ENCODE measurements around the gene KCNH6. TPM values are rescaled to one million over a fixed set of nuclear protein-coding genes. Genes with fewer than 3 reads are reported as not detected.

Gene KCNH6
- total RNA-seq, 1 experiment from 2014 or later, result 1.6 TPM

DNA sequence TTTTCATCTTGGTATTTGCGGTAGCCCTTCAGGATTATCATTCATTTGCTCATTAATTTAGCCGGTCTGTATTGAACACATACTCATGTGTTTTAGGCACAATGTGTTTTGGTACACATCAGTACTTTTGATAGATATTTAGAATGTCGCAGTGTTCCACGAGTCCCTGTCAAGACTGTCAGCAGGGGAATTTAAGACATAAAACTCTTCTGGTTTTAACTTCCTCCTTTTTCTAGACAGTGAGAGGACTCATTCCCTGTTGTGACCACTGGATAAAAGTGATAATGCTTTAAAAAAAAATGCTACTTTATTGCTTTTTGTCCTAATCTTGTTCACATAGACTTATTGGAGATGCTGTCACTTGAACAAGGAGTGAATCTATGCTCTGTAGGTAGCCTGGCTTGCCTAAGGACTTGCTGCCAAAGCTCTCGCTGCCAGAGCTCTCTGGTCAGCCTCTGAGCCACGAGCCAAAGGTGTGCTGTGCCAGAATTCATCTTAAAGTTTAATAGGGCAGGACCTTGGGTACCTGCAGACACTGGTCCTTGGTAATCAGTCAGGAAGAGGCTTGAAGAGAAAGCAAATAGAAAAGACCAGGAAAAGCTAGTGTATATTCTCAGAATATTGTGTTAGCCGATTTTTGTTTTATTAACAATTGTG, 32.5 kb downstream of the KCNH6 start:
- H3K9ac ChIP-seq (ENCODE audit: extremely low read depth, insufficient read length, low read length), result no peak overlapping the region
- H4K5ac ChIP-seq (ENCODE audit: insufficient read length, low read depth, low read length), result no peak overlapping the region
- H4K20me1 ChIP-seq (ENCODE audit: control insufficient read depth, insufficient read depth, insufficient read length), result no peaks in the 10 kb centered on the region

More for the DNA sequence above, 32.5 kb downstream of the KCNH6 start:
- H3K36me3 Mint-ChIP-seq (ENCODE audit: insufficient read depth in 1 of 3, low read depth in 3 of 3), result peaks cover 8 to 21% (median 9%) of the 10 kb centered on the region in 3 experiments; a peak in 6 of 7 replicates
- Histone ChIP-seq H3K23ac (ENCODE audit: insufficient read length, low read depth, low read length) (no peak overlapping the region), H3K4ac (ENCODE audit: low read depth, low read length) (no peak overlapping the region), H3K79me1 (ENCODE audit: insufficient read depth, low read depth, low read length, poor library complexity, severe bottlenecking) (no peaks in the 10 kb centered on the region), H3K27me3 (ENCODE audit: insufficient read depth, low read length) (no peaks in the 10 kb centered on the region), H3K14ac (ENCODE audit: insufficient read depth, low read length) (no peak overlapping the region), H4K91ac (ENCODE audit: insufficient read length, low read depth, low read length) (no peak overlapping the region), H3K9me3 (ENCODE audit: control insufficient read depth, low read depth, low read length) (no peaks in the 10 kb centered on the region), H2BK20ac (ENCODE audit: low read depth, low read length, poor library complexity, severe bottlenecking) (no peak overlapping the region), H3K4me2 (ENCODE audit: insufficient read depth, insufficient read length, low read length) (no peak overlapping the region), H2AK5ac (ENCODE audit: insufficient read length, low read length) (no peak overlapping the region), H3K18ac (ENCODE audit: insufficient read length, low read depth, low read length) (no peak overlapping the region), H3K27ac (ENCODE audit: insufficient read length, low read depth, low read length) (no peak overlapping the region), H2AFZ (ENCODE audit: low read length) (no peak overlapping the region), H2BK12ac (ENCODE audit: insufficient read length, low read depth, low read length) (no peak overlapping the region), H3K56ac (ENCODE audit: insufficient read length, low read depth, low read length) (no peak overlapping the region), H3T11ph (ENCODE audit: low read length) (no peak overlapping the region), H3K23me2 (ENCODE audit: insufficient read length, low read depth, low read length, poor library complexity, severe bottlenecking) (peaks cover 6% of the 10 kb centered on the region), H2BK5ac (ENCODE audit: insufficient read length, low read length) (no peak overlapping the region), H4K8ac (replicated peaks; ENCODE audit: insufficient read length, low read depth, low read length) (no peak overlapping the region), H3K79me2 (ENCODE audit: insufficient read depth, low read length) (peaks cover 35% of the 10 kb centered on the region), H2BK120ac (ENCODE audit: low read depth, low read length, poor library complexity, severe bottlenecking) (no peak overlapping the region), H3K4me1 (ENCODE audit: insufficient read depth, low read length) (no peaks in the 10 kb centered on the region), H2BK15ac (ENCODE audit: low read depth, low read length) (no peak overlapping the region)
- H3K27ac Mint-ChIP-seq, result no peak overlapping the region
- TF ChIP-seq, protein P1, sequence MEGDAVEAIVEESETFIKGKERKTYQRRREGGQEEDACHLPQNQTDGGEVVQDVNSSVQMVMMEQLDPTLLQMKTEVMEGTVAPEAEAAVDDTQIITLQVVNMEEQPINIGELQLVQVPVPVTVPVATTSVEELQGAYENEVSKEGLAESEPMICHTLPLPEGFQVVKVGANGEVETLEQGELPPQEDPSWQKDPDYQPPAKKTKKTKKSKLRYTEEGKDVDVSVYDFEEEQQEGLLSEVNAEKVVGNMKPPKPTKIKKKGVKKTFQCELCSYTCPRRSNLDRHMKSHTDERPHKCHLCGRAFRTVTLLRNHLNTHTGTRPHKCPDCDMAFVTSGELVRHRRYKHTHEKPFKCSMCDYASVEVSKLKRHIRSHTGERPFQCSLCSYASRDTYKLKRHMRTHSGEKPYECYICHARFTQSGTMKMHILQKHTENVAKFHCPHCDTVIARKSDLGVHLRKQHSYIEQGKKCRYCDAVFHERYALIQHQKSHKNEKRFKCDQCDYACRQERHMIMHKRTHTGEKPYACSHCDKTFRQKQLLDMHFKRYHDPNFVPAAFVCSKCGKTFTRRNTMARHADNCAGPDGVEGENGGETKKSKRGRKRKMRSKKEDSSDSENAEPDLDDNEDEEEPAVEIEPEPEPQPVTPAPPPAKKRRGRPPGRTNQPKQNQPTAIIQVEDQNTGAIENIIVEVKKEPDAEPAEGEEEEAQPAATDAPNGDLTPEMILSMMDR (conservative IDR thresholded peaks at IDR 0.05), result no peak
- H3K4me3 Mint-ChIP-seq, result no peak overlapping the region
- no peak for DNase-seq
- peaks cover 0 to 7% of the 10 kb centered on the region in 2 experiments; a peak in 1 of 5 replicates for H3K9me3 Mint-ChIP-seq
- WGBS (ENCODE audit: extremely low coverage, insufficient read length, low lambda C conversion rate), result no CpG with 5 or more reads among the region's 7 CpGs
- H3K4me1 Mint-ChIP-seq, result peaks cover 14 to 18% of the 10 kb centered on the region in 2 experiments
- H3K27me3 Mint-ChIP-seq (ENCODE audit: low read depth), result no peaks in the 10 kb centered on the region

All from H9 (cell line).